ENCODE data around the gene RIC8B. TPM values are rescaled to one million over a fixed set of nuclear protein-coding genes. Genes with fewer than 3 reads are reported as not detected.

Gene RIC8B
- 9.0 to 10.6 TPM (median 9.6 TPM) in 5 replicates for total RNA-seq (2022; extraction: Qiagen RNA extraction)

DNA sequence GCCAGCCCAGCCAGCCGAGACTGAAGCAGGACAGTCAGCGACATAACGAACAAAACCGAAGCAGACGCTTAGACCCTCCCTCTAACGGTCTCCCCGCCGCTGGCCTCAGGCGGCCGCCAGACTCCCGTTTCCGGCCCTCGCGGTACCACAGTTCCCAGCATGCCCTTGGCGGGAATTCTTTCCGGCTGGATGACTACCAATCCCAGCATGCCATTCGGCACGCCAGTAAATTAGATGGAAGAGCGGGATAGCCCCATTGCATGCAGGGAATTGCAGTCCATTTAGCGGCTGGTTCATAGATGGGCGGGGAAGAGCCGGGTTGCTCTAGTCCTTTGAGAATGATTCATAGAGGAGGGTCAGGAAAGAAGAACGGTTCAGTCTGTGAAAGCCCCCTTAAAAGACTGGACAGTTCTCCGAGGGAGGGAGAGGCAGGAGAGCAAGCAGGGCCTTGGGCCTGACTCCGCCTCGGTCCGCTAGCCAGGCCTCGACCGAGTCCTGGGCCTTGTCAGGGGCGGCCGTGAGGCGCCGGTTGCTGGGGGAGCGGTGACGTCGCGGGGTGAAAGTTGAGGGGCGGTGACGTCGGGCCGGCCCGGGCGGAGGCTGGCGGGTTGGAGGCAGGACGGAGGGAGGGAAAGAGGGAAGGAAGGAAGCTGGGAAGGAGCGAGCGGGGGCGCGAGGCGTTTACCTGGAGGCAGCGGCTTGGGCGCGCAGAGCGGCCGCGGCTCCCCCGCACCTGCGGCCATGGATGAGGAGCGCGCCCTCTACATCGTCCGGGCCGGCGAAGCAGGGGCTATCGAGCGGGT is at the start of gene RIC8B:
RIC8B (plus strand) TSS at position 678 of the 803 bp plus-strand sequence; CDS start at position 742, 64 bp downstream.

Other genes starting within 250 kb of the RIC8B start
- not detected in 5 replicates for gene RFX4, start 191.7 kb upstream of the RIC8B start, total RNA-seq (2022; extraction: Qiagen RNA extraction)
- gene TMEM263, start 181.2 kb downstream of the RIC8B start, total RNA-seq (2022; extraction: Qiagen RNA extraction) = 26.5 to 33.7 TPM (median 29.7 TPM) in 5 replicates
- 4.4 to 5.0 TPM (median 4.7 TPM) in 5 replicates for gene MTERF2, start 212.5 kb downstream of the RIC8B start, total RNA-seq (2022; extraction: Qiagen RNA extraction)